HFFc6 (cell line): ENCODE results near the gene PPFIBP1. TPM values are rescaled to one million over a fixed set of nuclear protein-coding genes. Genes with fewer than 3 reads are reported as not detected.
A peak's percentile ranks its signal among the peaks of the same experiment; 100 is the strongest.

Experiments
- DNase-seq: peaks from one replicate; pipeline ENCODE4 v3.0.0-alpha.2; 2018
- H3K27ac Mint-ChIP-seq: 2 replicates; pipeline ENCODE4 v1.8.0; 2020; ENCODE audit warnings: mild to moderate bottlenecking, mixed read lengths
- H3K27me3 Mint-ChIP-seq: 2 replicates; pipeline ENCODE4 v1.8.0; 2021; ENCODE audit warnings: mild to moderate bottlenecking, moderate library complexity, mixed read lengths; ENCODE audit not compliant: insufficient read depth
- H3K36me3 Mint-ChIP-seq: 2 replicates; pipeline ENCODE4 v1.8.0; 2021; ENCODE audit warnings: low read depth, mixed read lengths
- H3K4me1 Mint-ChIP-seq: 2 replicates; pipeline ENCODE4 v1.8.0; 2020; ENCODE audit warnings: low read depth, mixed read lengths
- H3K4me3 Mint-ChIP-seq: 2 replicates; pipeline ENCODE4 v1.8.0; 2020; ENCODE audit warnings: mild to moderate bottlenecking, moderate library complexity, mixed read lengths
- H3K9me3 Mint-ChIP-seq: 2 replicates; pipeline ENCODE4 v1.8.0; 2020; ENCODE audit warnings: mild to moderate bottlenecking, mixed read lengths
- total RNA-seq, 6 experiments: library from RNA; stranded (reverse); fragmentation: NEBNext Ultra II Directional; extraction: Animal tissue kit (Norgen Biotek cat#: 25700); gene quantifications; 2 replicates in 1 of 6; 3 replicates in 5 of 6; pipeline ENCODE4 v1.2.3, GENCODE V29; 2021
- TF ChIP-seq, protein P1 (sequence below): fragments of 200-600 bp; sonication (generic); IDR thresholded peaks from 2 replicates; pipeline ENCODE4 v1.5.0; 2021; ENCODE audit warnings: antibody characterized with exemption, mild to moderate bottlenecking

PPFIBP1 gene
- total RNA-seq, 6 experiments from 2014 or later, result 79.1 to 104 (median 92.0) TPM

DNA sequence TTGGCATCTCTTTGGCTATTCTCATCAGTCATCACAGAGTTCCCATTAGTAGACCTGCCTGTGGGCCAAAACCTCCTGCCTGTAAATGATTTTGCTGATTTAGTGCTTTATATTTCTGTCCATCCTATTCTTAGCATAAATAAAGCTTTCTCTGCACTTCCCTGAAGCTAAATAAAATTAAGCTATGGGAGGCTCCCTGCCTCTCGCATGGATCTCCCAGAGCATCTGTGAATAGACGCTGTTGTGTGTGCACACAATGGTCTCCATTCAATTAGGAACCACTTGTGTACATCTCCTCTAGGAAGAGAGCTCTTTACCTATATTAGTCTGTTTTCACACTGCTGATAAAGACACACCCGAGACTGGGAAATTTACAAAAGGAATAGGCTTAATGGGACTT is 80.4 kb downstream of the PPFIBP1 start:
- peaks cover 30% of the 10 kb centered on the region for H3K36me3 Mint-ChIP-seq
- peaks cover 80% of the 10 kb centered on the region for H3K4me1 Mint-ChIP-seq
- no peak for DNase-seq
- H3K4me3 Mint-ChIP-seq, result no peak overlapping the region
- H3K9me3 Mint-ChIP-seq, result no peaks in the 10 kb centered on the region
- TF ChIP-seq, protein P1, sequence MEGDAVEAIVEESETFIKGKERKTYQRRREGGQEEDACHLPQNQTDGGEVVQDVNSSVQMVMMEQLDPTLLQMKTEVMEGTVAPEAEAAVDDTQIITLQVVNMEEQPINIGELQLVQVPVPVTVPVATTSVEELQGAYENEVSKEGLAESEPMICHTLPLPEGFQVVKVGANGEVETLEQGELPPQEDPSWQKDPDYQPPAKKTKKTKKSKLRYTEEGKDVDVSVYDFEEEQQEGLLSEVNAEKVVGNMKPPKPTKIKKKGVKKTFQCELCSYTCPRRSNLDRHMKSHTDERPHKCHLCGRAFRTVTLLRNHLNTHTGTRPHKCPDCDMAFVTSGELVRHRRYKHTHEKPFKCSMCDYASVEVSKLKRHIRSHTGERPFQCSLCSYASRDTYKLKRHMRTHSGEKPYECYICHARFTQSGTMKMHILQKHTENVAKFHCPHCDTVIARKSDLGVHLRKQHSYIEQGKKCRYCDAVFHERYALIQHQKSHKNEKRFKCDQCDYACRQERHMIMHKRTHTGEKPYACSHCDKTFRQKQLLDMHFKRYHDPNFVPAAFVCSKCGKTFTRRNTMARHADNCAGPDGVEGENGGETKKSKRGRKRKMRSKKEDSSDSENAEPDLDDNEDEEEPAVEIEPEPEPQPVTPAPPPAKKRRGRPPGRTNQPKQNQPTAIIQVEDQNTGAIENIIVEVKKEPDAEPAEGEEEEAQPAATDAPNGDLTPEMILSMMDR, result no peak
- no peaks in the 10 kb centered on the region for H3K27me3 Mint-ChIP-seq
- H3K27ac Mint-ChIP-seq, result no peak overlapping the region

DNA sequence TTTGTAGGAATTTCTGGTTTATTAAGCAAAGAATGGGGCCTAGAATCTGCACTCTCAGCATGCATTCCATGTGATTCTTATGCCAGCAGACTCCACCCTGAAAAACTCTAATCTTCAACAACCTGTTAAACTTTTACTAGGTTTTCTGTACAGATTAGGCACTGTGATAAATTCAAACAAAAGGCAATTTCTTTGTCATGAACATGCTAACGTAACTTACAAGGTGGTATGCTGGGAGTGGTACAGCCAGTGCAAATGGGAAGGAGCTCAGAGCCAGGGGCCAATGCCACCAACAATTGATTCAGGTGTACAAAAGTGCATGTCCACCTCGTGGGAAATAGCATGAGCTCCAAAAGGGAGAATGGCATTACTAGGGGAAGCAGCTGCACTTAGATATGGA is 83.0 kb downstream of the PPFIBP1 start:
- Mint-ChIP-seq H3K4me1 (peaks cover 80% of the 10 kb centered on the region), H3K27ac (no peak overlapping the region), H3K27me3 (no peaks in the 10 kb centered on the region), H3K9me3 (no peaks in the 10 kb centered on the region), H3K36me3 (peaks cover 29% of the 10 kb centered on the region), H3K4me3 (no peak overlapping the region)
- TF ChIP-seq, protein P1, result no peak
- no peak for DNase-seq

DNA sequence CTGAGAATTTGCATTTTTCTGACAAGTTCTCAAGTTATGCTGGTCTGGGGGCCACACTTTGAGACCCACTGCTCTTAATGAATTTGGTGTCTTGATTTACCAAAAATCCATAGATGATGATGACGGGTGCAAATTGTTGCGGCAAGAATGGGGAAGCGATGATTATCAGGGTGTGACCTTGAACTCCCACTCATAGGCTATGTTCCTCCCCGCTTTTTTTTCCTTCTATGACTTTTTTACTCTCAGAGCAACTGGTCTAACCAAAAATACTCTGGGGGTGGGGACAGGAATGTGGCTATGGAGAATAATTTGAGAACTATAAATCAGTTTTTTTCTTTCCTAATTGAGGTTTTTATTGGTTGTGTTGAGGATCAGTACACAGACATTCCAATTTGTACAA is 83.6 kb downstream of the PPFIBP1 start:
- H3K4me1 Mint-ChIP-seq, result peaks cover 78% of the 10 kb centered on the region
- H3K27ac Mint-ChIP-seq, result no peak overlapping the region
- no peak overlapping the region for H3K4me3 Mint-ChIP-seq
- no peaks in the 10 kb centered on the region for H3K27me3 Mint-ChIP-seq
- DNase-seq, result no peak
- no peaks in the 10 kb centered on the region for H3K9me3 Mint-ChIP-seq
- TF ChIP-seq, protein P1, result no peak
- H3K36me3 Mint-ChIP-seq, result peaks cover 30% of the 10 kb centered on the region

DNA sequence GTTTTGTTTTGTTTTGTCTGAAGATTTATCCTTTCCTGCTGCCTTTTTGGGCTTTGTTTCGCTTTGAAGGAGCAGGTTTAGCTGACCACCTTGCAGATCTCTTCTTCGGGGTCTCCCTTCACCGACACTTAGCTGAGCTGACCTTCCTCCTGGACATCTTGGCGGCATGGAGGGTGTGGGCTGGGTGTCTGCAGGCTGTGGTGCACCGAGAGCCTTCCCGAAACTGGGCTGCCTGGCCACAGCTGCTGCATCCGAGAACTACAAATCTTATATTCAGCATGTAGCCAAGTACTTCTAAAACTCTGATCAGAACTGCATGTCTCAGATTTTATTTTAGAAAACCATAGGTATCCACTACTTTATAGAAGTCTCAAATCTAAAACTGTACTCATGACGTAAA is 84.9 kb downstream of the PPFIBP1 start:
- TF ChIP-seq, protein P1, result no peak
- Mint-ChIP-seq H3K9me3 (no peaks in the 10 kb centered on the region), H3K27me3 (no peaks in the 10 kb centered on the region), H3K36me3 (peaks cover 31% of the 10 kb centered on the region), H3K4me3 (no peak overlapping the region), H3K4me1 (peaks cover 78% of the 10 kb centered on the region), H3K27ac (peak overlapping the region; percentile 14; the same call in 1 of the 2 replicates)
- DNase-seq, result no peak

DNA sequence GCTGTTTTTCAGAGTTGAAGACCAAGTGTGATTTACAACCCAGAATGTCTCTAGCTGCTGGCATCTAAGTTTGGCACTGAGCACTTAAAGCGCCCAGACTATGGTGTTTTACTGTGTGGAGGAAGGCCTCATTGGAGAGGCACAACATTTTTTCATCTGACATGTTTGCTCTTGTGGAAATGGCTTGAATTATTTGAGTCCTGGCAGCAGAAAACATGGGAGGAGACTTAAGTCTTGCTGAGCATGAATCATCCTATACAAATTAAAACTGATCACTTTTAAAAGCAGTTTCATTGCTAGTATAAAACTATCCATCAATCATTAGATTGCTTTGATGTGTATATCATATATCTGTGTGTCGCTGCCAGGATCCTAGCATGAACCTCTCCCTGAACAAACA is 86.4 kb downstream of the PPFIBP1 start:
- H3K36me3 Mint-ChIP-seq, result peaks cover 23% of the 10 kb centered on the region
- H3K4me1 Mint-ChIP-seq, result peaks cover 91% of the 10 kb centered on the region
- H3K4me3 Mint-ChIP-seq, result no peak overlapping the region
- H3K27me3 Mint-ChIP-seq, result no peaks in the 10 kb centered on the region
- TF ChIP-seq, protein P1, result no peak
- H3K27ac Mint-ChIP-seq, result peak overlapping the region; percentile 45
- no peaks in the 10 kb centered on the region for H3K9me3 Mint-ChIP-seq
- DNase-seq, result peak; percentile 33

DNA sequence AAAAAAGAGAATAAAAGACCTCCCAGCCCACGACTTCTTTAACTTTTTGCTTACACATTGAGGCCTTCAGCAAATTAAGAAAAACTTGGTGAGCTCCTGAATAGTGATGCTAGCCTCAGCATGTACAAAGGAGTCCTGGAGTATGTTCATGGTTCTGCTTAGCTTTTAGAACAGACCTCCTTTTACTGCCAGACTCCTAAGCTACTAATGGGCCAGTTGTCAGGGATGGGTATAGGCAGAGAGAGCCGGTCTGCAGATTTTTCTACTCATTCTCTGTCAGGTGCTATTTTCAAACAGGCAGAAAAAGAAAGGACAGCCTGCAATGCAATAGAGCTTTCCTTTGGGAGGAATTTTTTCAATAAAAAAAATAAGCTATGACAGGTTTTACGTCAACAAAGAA is 90.4 kb downstream of the PPFIBP1 start:
- Mint-ChIP-seq H3K4me1 (peaks cover 95% of the 10 kb centered on the region), H3K27me3 (no peaks in the 10 kb centered on the region; the same call in 1 of the 2 replicates), H3K4me3 (no peak overlapping the region), H3K9me3 (no peaks in the 10 kb centered on the region), H3K27ac (peak overlapping the region; percentile 42; the same call in 1 of the 2 replicates), H3K36me3 (peaks cover 29% of the 10 kb centered on the region)
- DNase-seq, result no peak
- TF ChIP-seq, protein P1, result no peak
